NCI-H1048 (cell line): ENCODE measurements around the gene NMUR1.

ENCODE experiments used
- DNase-seq: peaks from one replicate; lab custom pipeline; 2025; lab: John Stamatoyannopoulos, UW

NMUR1 gene

GRCh38 chr2:231554327-231554726, 24.1 kb upstream of the NMUR1 start:
- no peak for DNase-seq

GRCh38 chr2:231552752-231553151, 22.5 kb upstream of the NMUR1 start:
- DNase-seq: no peak

GRCh38 chr2:231549446-231550239, 19.4 kb upstream of the NMUR1 start:
- no peak for DNase-seq

GRCh38 chr2:231548752-231549151, 18.5 kb upstream of the NMUR1 start:
- no peak for DNase-seq

- DNase-seq: no peak
These were observed 17.3 kb upstream of the NMUR1 start for GRCh38 chr2:231547315-231548110.

GRCh38 chr2:231546014-231546715, 15.9 kb upstream of the NMUR1 start:
- DNase-seq: no peak

GRCh38 chr2:231545105-231545902, 15.1 kb upstream of the NMUR1 start:
- DNase-seq: no peak

GRCh38 chr2:231542136-231542535, 11.9 kb upstream of the NMUR1 start:
- DNase-seq: no peak

GRCh38 chr2:231541645-231542044, 11.4 kb upstream of the NMUR1 start:
- DNase-seq: no peak

GRCh38 chr2:231539991-231540390, 9.7 kb upstream of the NMUR1 start:
- DNase-seq: no peak

GRCh38 chr2:231535961-231536360, 5.7 kb upstream of the NMUR1 start:
- no peak for DNase-seq

- no peak for DNase-seq
These were observed 3.5 kb upstream of the NMUR1 start for GRCh38 chr2:231533777-231534125.

- DNase-seq: no peak
These were observed 3.0 kb upstream of the NMUR1 start for GRCh38 chr2:231533086-231533776.

GRCh38 chr2:231532756-231533035, 2.5 kb upstream of the NMUR1 start:
- DNase-seq: no peak

GRCh38 chr2:231531883-231532755, 1.9 kb upstream of the NMUR1 start:
- DNase-seq: no peak

- DNase-seq: no peak
These were observed 1.2 kb upstream of the NMUR1 start for GRCh38 chr2:231531466-231531865.

GRCh38 chr2:231528636-231529030, 1.6 kb downstream of the NMUR1 start:
- DNase-seq: no peak

GRCh38 chr2:231527955-231528635, 2.1 kb downstream of the NMUR1 start:
- DNase-seq: no peak

- no peak for DNase-seq
These were observed 3.2 kb downstream of the NMUR1 start for GRCh38 chr2:231527091-231527395.
